HL-60 (cell line): ENCODE data around the gene ADAMTS13.

ENCODE experiments used
- DNase-seq, 2 experiments: peaks; one replicate each; pipeline ENCODE4 v3.0.0-alpha.2; 2010 to 2020; ENCODE audit warnings: low read depth in 1 of 2, low spot score in 1 of 2
- H3K27ac ChIP-seq: fragments of 250-450 bp; sonication (Bioruptor Pico); replicated peaks from 2 replicates; pipeline ENCODE4 v1.5.1; 2020; ENCODE audit warnings: mild to moderate bottlenecking, moderate library complexity
- H3K27me3 ChIP-seq: fragments of 250-450 bp; sonication (Bioruptor Pico); 2 replicates; pipeline ENCODE4 v1.5.1; 2021; ENCODE audit warnings: mild to moderate bottlenecking, moderate library complexity; ENCODE audit not compliant: insufficient read depth, poor library complexity, severe bottlenecking
- H3K4me3 ChIP-seq: replicated peaks from 2 replicates; pipeline ENCODE4 v1.5.1; 2011; ENCODE audit warnings: mild to moderate bottlenecking, control low read depth, low read length; ENCODE audit not compliant: insufficient read depth
- CTCF ChIP-seq: IDR thresholded peaks from one replicate; pipeline ENCODE4 v1.5.1; 2011; ENCODE audit warnings: low read length, control low read depth, inconsistent platforms; ENCODE audit not compliant: insufficient read depth
- GABPA ChIP-seq: IDR thresholded peaks from 2 replicates; pipeline ENCODE4 v1.6.1; 2012; ENCODE audit warnings: low read depth
- POLR2AphosphoS5 ChIP-seq: IDR thresholded peaks from 2 replicates; pipeline ENCODE4 v1.6.1; 2012; ENCODE audit warnings: low read depth
- REST ChIP-seq: IDR thresholded peaks from 2 replicates; pipeline ENCODE4 v1.6.1; 2012; ENCODE audit warnings: low read depth; ENCODE audit not compliant: insufficient replicate concordance
- SPI1 ChIP-seq: IDR thresholded peaks from 2 replicates; pipeline ENCODE4 v1.6.1; 2012; ENCODE audit warnings: low read depth, mild to moderate bottlenecking, borderline replicate concordance

The ADAMTS13 gene

GRCh38 chr9:133439337-133439736, 17.2 kb downstream of the ADAMTS13 start:
- TF ChIP-seq CTCF (no peak), REST (no peak), GABPA (no peak), POLR2AphosphoS5 (no peak), SPI1 (no peak)
- Histone ChIP-seq H3K27me3 (no peaks in the 10 kb centered on the region), H3K4me3 (no peak overlapping the region), H3K27ac (no peak overlapping the region)
- no peak for DNase-seq

GRCh38 chr9:133440874-133441273, 18.7 kb downstream of the ADAMTS13 start:
- Histone ChIP-seq H3K27ac (no peak overlapping the region), H3K4me3 (no peak overlapping the region), H3K27me3 (no peaks in the 10 kb centered on the region)
- TF ChIP-seq GABPA (no peak), CTCF (no peak), POLR2AphosphoS5 (no peak), REST (no peak), SPI1 (no peak)
- DNase-seq: no peak

GRCh38 chr9:133441571-133441970, 19.4 kb downstream of the ADAMTS13 start:
- no peak for TF ChIP-seq CTCF
- no peak for TF ChIP-seq POLR2AphosphoS5
- TF ChIP-seq GABPA: no peak
- TF ChIP-seq REST: no peak
- TF ChIP-seq SPI1: no peak
- H3K27me3 ChIP-seq: peaks cover 3% of the 10 kb centered on the region

More at GRCh38 chr9:133441571-133441970, 19.4 kb downstream of the ADAMTS13 start:
- H3K27ac ChIP-seq: no peak overlapping the region
- H3K4me3 ChIP-seq: no peak overlapping the region
- no peak for DNase-seq
